ENCODE measurements around the gene CCL19. TPM values are rescaled to one million over a fixed set of nuclear protein-coding genes. Genes with fewer than 3 reads are reported as not detected.

CCL19 gene
- total and polyA plus RNA-seq, 2 experiments from 2014 or later, result not detected

DNA sequence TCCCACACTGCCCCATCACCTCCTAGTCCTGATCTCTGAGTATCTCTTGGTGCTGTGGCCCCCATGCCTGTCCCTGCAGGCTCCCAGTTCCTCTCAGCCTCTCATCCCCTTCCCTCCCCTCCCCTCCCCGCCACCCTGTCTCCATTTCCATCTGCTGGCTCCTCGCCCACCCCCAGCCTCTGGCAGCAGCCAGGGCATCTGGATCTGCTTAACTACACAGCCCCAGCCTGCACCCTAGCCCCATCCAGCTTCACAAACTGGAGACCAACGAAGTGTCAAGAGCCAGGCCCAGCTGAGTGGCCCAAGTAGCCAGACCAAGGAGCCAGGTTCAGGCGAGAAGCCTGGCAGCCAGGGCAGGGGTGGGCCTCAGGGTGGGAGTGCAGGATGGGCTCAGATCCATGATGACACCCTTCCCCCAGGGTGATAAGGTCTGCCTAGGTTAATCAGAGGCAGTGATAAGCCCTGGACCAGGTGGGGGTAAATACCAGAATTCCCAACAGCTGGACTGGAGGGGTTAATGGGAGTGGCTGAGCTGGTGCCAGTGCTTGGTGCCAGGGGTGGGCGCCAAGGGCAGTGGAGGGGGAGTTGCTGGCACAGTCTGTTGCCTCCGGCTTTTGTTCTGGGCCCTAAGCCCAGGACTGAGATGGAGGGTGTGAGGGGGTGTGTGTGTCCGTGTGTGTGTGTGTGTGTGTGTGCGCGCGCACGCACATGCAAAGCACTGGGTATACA, 36.6 kb downstream of the CCL19 start (continued):
- TF ChIP-seq, protein P1, sequence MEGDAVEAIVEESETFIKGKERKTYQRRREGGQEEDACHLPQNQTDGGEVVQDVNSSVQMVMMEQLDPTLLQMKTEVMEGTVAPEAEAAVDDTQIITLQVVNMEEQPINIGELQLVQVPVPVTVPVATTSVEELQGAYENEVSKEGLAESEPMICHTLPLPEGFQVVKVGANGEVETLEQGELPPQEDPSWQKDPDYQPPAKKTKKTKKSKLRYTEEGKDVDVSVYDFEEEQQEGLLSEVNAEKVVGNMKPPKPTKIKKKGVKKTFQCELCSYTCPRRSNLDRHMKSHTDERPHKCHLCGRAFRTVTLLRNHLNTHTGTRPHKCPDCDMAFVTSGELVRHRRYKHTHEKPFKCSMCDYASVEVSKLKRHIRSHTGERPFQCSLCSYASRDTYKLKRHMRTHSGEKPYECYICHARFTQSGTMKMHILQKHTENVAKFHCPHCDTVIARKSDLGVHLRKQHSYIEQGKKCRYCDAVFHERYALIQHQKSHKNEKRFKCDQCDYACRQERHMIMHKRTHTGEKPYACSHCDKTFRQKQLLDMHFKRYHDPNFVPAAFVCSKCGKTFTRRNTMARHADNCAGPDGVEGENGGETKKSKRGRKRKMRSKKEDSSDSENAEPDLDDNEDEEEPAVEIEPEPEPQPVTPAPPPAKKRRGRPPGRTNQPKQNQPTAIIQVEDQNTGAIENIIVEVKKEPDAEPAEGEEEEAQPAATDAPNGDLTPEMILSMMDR (conservative IDR thresholded peaks at IDR 0.05; ENCODE audit: low read depth in 2 of 2), result no peak

DNA sequence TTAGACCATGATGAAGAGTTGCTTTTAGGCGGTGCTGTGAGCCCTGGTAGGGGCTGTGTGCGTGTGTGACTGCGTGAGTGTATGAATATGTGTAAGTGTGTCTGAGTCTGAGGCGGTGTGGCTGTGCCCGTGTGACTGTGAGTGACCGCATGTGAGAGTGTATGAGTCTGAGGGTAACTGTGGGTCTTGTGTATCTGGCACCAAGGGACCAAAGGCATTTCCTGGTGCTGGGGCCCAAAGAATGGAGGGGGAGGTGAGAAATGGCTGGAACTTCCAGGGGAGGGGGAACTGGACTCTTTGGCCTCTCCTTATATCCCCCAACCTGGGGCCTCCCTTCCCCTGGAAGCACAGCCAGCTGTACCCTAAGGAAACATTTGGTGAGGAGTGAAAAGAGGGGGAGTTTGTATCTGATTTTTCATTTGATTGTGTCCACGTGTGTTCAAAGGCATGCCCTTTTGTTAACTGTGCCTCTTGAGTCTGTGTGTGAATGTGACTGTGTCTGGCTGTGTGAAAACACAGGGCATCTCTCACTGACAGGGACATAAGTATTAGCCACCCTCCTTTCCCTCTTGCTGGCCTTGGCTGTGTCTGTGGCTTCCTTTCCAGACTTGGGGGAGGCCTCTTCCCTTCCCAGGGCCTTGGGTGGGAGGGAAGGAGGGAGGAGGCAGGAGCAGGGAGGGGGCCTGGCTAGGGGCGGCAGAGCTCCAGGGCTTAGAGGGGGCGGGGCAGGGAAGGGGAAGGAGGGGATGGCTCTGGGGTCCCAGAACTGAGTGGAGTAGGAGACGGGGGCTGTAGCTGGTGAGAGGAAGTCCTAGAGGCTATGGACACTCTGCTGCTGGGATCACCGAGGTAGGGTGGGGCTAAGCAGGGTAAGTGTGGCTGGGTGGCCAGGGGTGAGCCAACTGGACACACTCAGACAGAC, 37.7 kb downstream of the CCL19 start:
- peaks cover 15% of the 10 kb centered on the region for H3K36me3 Mint-ChIP-seq (ENCODE audit: low read depth)
- H3K27me3 ChIP-seq (ENCODE audit: insufficient read depth), result no peaks in the 10 kb centered on the region
- peaks cover 37% of the 10 kb centered on the region for H3K4me1 Mint-ChIP-seq
- DNase-seq (ENCODE audit: low spot score) (no peak), ATAC-seq (peak; percentile 5)
- H3K4me3 Mint-ChIP-seq, result peak overlapping the region; percentile 28; the same call in 2 of the 3 replicates
- H3K9me3 Mint-ChIP-seq, result no peaks in the 10 kb centered on the region; the same call in 2 of the 3 replicates
- no peak overlapping the region for H3K27ac ChIP-seq (ENCODE audit: low read depth)
- no peaks in the 10 kb centered on the region for H3K79me2 ChIP-seq (replicated peaks; ENCODE audit: insufficient read depth)
- peak overlapping the region; percentile 57 for H3K4me2 ChIP-seq
- H3K4me3 ChIP-seq, result no peak overlapping the region
- H3K27ac Mint-ChIP-seq, result no peak overlapping the region
- H3F3A ChIP-seq (replicated peaks; ENCODE audit: low read depth), result 0 out of 2 replicates have a peak, but pooled peaks cover 4% of the 10 kb centered on the region
- H2AFZ ChIP-seq, result 0 out of 2 replicates have a peak overlapping the region, but pooled peaks have one; percentile 63
- H3K27me3 Mint-ChIP-seq (ENCODE audit: insufficient read depth, low read depth, poor library complexity), result peaks cover 25% of the 10 kb centered on the region
- no peaks in the 10 kb centered on the region; the same call in 1 of the 2 replicates for H4K20me1 ChIP-seq (replicated peaks; ENCODE audit: insufficient read depth)
- no peaks in the 10 kb centered on the region for H3K9me2 ChIP-seq (ENCODE audit: insufficient read depth)
- peaks cover 3% of the 10 kb centered on the region; the same call in 1 of the 2 replicates for H3K36me3 ChIP-seq (ENCODE audit: insufficient read depth)
- H3K4me1 ChIP-seq (ENCODE audit: insufficient read depth), result peaks cover 16% of the 10 kb centered on the region
- TF ChIP-seq POLR2AphosphoS5 (IDR thresholded peaks at IDR 0.05; ENCODE audit: low read depth), result no peak
- TF ChIP-seq, protein P2, sequence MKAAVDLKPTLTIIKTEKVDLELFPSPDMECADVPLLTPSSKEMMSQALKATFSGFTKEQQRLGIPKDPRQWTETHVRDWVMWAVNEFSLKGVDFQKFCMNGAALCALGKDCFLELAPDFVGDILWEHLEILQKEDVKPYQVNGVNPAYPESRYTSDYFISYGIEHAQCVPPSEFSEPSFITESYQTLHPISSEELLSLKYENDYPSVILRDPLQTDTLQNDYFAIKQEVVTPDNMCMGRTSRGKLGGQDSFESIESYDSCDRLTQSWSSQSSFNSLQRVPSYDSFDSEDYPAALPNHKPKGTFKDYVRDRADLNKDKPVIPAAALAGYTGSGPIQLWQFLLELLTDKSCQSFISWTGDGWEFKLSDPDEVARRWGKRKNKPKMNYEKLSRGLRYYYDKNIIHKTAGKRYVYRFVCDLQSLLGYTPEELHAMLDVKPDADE (IDR thresholded peaks at IDR 0.05), result no peak
- TF ChIP-seq JUNB (IDR thresholded peaks at IDR 0.05; ENCODE audit: unreplicated experiment), result no peak
- TF ChIP-seq, protein P3, sequence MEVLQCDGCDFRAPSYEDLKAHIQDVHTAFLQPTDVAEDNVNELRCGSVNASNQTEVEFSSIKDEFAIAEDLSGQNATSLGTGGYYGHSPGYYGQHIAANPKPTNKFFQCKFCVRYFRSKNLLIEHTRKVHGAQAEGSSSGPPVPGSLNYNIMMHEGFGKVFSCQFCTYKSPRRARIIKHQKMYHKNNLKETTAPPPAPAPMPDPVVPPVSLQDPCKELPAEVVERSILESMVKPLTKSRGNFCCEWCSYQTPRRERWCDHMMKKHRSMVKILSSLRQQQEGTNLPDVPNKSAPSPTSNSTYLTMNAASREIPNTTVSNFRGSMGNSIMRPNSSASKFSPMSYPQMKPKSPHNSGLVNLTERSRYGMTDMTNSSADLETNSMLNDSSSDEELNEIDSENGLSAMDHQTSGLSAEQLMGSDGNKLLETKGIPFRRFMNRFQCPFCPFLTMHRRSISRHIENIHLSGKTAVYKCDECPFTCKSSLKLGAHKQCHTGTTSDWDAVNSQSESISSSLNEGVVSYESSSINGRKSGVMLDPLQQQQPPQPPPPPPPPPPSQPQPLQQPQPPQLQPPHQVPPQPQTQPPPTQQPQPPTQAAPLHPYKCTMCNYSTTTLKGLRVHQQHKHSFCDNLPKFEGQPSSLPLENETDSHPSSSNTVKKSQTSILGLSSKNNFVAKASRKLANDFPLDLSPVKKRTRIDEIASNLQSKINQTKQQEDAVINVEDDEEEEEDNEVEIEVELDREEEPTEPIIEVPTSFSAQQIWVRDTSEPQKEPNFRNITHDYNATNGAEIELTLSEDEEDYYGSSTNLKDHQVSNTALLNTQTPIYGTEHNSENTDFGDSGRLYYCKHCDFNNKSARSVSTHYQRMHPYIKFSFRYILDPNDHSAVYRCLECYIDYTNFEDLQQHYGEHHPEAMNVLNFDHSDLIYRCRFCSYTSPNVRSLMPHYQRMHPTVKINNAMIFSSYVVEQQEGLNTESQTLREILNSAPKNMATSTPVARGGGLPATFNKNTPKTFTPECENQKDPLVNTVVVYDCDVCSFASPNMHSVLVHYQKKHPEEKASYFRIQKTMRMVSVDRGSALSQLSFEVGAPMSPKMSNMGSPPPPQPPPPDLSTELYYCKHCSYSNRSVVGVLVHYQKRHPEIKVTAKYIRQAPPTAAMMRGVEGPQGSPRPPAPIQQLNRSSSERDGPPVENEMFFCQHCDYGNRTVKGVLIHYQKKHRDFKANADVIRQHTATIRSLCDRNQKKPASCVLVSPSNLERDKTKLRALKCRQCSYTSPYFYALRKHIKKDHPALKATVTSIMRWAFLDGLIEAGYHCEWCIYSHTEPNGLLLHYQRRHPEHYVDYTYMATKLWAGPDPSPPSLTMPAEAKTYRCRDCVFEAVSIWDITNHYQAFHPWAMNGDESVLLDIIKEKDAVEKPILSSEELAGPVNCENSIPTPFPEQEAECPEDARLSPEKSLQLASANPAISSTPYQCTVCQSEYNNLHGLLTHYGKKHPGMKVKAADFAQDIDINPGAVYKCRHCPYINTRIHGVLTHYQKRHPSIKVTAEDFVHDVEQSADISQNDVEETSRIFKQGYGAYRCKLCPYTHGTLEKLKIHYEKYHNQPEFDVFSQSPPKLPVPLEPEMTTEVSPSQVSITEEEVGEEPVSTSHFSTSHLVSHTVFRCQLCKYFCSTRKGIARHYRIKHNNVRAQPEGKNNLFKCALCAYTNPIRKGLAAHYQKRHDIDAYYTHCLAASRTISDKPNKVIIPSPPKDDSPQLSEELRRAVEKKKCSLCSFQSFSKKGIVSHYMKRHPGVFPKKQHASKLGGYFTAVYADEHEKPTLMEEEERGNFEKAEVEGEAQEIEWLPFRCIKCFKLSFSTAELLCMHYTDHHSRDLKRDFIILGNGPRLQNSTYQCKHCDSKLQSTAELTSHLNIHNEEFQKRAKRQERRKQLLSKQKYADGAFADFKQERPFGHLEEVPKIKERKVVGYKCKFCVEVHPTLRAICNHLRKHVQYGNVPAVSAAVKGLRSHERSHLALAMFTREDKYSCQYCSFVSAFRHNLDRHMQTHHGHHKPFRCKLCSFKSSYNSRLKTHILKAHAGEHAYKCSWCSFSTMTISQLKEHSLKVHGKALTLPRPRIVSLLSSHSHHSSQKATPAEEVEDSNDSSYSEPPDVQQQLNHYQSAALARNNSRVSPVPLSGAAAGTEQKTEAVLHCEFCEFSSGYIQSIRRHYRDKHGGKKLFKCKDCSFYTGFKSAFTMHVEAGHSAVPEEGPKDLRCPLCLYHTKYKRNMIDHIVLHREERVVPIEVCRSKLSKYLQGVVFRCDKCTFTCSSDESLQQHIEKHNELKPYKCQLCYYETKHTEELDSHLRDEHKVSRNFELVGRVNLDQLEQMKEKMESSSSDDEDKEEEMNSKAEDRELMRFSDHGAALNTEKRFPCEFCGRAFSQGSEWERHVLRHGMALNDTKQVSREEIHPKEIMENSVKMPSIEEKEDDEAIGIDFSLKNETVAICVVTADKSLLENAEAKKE (CRISPR knock-in tag; IDR thresholded peaks at IDR 0.05), result no peak
- TF ChIP-seq EZH2 (IDR thresholded peaks at IDR 0.05; ENCODE audit: low read depth, unreplicated experiment), result no peak
- TF ChIP-seq ZNF331 (CRISPR knock-in tag; IDR thresholded peaks at IDR 0.05; ENCODE audit: low read depth), result no peak
- TF ChIP-seq STAT1 (IDR thresholded peaks at IDR 0.05; ENCODE audit: unreplicated experiment), result no peak
- TF ChIP-seq, protein P1 (conservative IDR thresholded peaks at IDR 0.05; ENCODE audit: low read depth in 2 of 2), result no peak
- no peak for TF ChIP-seq ZNF114 (CRISPR knock-in tag; IDR thresholded peaks at IDR 0.05)
- TF ChIP-seq CREB1 (CRISPR knock-in tag; IDR thresholded peaks at IDR 0.05; ENCODE audit: low read depth), result no peak
- no peak for TF ChIP-seq NANOG (IDR thresholded peaks at IDR 0.05; ENCODE audit: borderline replicate concordance)

Data from GM23338 (cell line).